Right atrium auricular region (tissue), 2 donors: Measurements from ENCODE around the gene BAG3. TPM values are rescaled to one million over a fixed set of nuclear protein-coding genes. Genes with fewer than 3 reads are reported as not detected.

ENCODE experiments used
- DNase-seq: peaks from one replicate; pipeline ENCODE4 v3.0.0-alpha.2; 2019; ENCODE audit warnings: low spot score
- H3K27ac ChIP-seq, 2 donors: fragments of 200-600 bp; sonication (generic); 1 replicate in 1 of 2; 2 replicates in 1 of 2; pipeline ENCODE4 v1.5.1; 2016 to 2019
- H3K27me3 ChIP-seq, 2 donors: fragments of 200-600 bp; sonication (generic); one replicate each; pipeline versions ENCODE4 v1.5.1 to v1.6.0; 2017 to 2019
- H3K36me3 ChIP-seq: fragments of 200-600 bp; sonication (generic); one replicate; pipeline ENCODE4 v1.5.1; 2016
- H3K4me1 ChIP-seq, 2 donors: fragments of 200-600 bp; sonication (generic); one replicate each; pipeline versions ENCODE4 v1.5.1 to v1.6.0; 2017 to 2019
- H3K4me3 ChIP-seq, 2 donors: fragments of 200-600 bp; sonication (generic); 1 replicate in 1 of 2; 2 replicates in 1 of 2; pipeline ENCODE4 v1.5.1; 2017 to 2019; ENCODE audit warnings: mild to moderate bottlenecking in 1 of 2, moderate library complexity in 1 of 2
- H3K9me3 ChIP-seq, 2 donors: fragments of 200-600 bp; sonication (generic); one replicate each; pipeline ENCODE4 v1.5.1; 2019
- total RNA-seq, 2 donors: library from RNA; depleted of rRNA; stranded (reverse); fragments of >200 nt; gene quantifications; one replicate each; pipeline ENCODE4 v1.1.0, GENCODE V29; 2016
- TF ChIP-seq, protein P1 (sequence below), 2 donors: fragments of 200-600 bp; sonication (generic); IDR thresholded peaks; one replicate each; pipeline ENCODE4 v1.5.1; 2019; ENCODE audit warnings: antibody characterized with exemption in 2 of 2

The BAG3 gene
- total RNA-seq, 2 donors from 2014 or later, result 126 to 152 TPM

- Histone ChIP-seq H3K4me3 (no peak overlapping the region), H3K27me3 (no peaks in the 10 kb centered on the region), H3K36me3 (no peaks in the 10 kb centered on the region), H3K9me3 (no peaks in the 10 kb centered on the region), H3K27ac (no peak overlapping the region), H3K4me1 (peaks cover 0 to 27% of the 10 kb centered on the region in 2 donors)
- TF ChIP-seq, protein P1, sequence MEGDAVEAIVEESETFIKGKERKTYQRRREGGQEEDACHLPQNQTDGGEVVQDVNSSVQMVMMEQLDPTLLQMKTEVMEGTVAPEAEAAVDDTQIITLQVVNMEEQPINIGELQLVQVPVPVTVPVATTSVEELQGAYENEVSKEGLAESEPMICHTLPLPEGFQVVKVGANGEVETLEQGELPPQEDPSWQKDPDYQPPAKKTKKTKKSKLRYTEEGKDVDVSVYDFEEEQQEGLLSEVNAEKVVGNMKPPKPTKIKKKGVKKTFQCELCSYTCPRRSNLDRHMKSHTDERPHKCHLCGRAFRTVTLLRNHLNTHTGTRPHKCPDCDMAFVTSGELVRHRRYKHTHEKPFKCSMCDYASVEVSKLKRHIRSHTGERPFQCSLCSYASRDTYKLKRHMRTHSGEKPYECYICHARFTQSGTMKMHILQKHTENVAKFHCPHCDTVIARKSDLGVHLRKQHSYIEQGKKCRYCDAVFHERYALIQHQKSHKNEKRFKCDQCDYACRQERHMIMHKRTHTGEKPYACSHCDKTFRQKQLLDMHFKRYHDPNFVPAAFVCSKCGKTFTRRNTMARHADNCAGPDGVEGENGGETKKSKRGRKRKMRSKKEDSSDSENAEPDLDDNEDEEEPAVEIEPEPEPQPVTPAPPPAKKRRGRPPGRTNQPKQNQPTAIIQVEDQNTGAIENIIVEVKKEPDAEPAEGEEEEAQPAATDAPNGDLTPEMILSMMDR (IDR thresholded peaks at IDR 0.05), result no peak
- DNase-seq, result no peak
Measured at GRCh38 chr10:119723161-119723560, 72.0 kb downstream of the BAG3 start.

- DNase-seq, result no peak
- Histone ChIP-seq H3K4me1 (peaks cover 0 to 27% of the 10 kb centered on the region in 2 donors), H3K27me3 (no peaks in the 10 kb centered on the region), H3K36me3 (no peaks in the 10 kb centered on the region), H3K4me3 (no peak overlapping the region), H3K9me3 (no peaks in the 10 kb centered on the region), H3K27ac (no peak overlapping the region)
- TF ChIP-seq, protein P1 (IDR thresholded peaks at IDR 0.05), result no peak
Measured at GRCh38 chr10:119723624-119724023, 72.4 kb downstream of the BAG3 start.

GRCh38 chr10:119724593-119725516 lies 73.7 kb downstream of the BAG3 start:
- H3K9me3 ChIP-seq, result no peaks in the 10 kb centered on the region
- H3K4me1 ChIP-seq, result peaks cover 0 to 27% of the 10 kb centered on the region in 2 donors
- no peaks in the 10 kb centered on the region for H3K27me3 ChIP-seq
- peak overlapping the region; percentile 94 to 97 for H3K27ac ChIP-seq
- H3K36me3 ChIP-seq, result no peaks in the 10 kb centered on the region
- TF ChIP-seq, protein P1 (IDR thresholded peaks at IDR 0.05), result no peak
- H3K4me3 ChIP-seq, result peak overlapping the region; percentile 73 to 91
- DNase-seq, result no peak

- TF ChIP-seq, protein P1 (IDR thresholded peaks at IDR 0.05), result no peak
- peaks cover 0 to 27% of the 10 kb centered on the region in 2 donors for H3K4me1 ChIP-seq
- H3K27me3 ChIP-seq, result no peaks in the 10 kb centered on the region
- H3K36me3 ChIP-seq, result no peaks in the 10 kb centered on the region
- no peaks in the 10 kb centered on the region for H3K9me3 ChIP-seq
- peak overlapping the region; percentile 94 to 97 for H3K27ac ChIP-seq
- peak overlapping the region; percentile 73 to 91 for H3K4me3 ChIP-seq
- no peak for DNase-seq
Measured at GRCh38 chr10:119725517-119725827, 74.3 kb downstream of the BAG3 start.

DNA sequence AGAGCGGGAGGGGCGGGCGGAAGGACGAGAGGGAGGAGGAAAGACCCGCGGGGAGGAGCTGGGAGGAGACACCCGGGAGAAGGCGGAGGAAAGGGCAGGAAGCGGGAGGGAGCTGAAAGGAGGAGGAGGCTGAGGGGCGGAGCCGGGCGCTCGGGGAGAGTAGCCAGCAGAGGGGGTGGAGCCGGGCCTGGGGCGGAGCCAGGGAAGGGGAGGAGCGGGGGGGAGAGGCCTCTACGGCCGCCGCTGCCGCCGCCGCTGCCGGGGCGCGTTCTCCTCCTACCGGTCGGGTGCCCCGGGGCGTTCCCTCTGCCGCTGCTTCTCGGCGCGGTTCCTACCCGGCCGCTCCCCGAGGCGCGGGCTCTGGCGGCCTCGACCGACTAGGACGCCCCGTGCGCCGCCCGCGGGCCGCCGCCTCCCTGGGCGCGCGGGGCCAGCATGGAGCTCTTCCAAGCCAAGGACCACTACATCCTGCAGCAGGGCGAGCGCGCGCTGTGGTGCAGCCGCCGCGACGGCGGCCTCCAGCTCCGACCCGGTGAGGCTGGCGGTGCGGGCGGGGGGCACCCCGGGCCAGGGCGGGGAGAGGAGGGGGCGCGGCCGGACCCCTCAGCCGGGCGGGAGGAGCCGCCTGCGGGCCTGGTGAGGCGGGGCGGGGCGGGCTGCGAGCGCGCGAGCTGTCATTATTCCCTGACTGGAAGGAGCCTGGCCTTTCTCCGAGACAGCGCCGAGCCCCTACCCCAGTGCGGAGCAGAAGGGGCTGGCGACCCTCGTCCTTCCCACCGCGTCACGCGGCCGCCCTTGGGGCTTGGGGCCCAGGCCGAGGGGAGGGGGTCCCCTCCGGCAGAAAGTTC lies 74.9 kb downstream of the BAG3 start, which contains the start of gene INPP5F:
TSS of gene INPP5F (plus strand) at position 223 of the 848 bp plus-strand sequence. CDS start at position 436, 213 bp downstream.
- TF ChIP-seq, protein P1 (IDR thresholded peaks at IDR 0.05), result peak; percentile 11 to 48
- H3K4me1 ChIP-seq, result peaks cover 0 to 27% of the 10 kb centered on the region in 2 donors
- no peaks in the 10 kb centered on the region for H3K9me3 ChIP-seq
- peak; percentile 97 for DNase-seq
- H3K4me3 ChIP-seq, result peak within 1 kb of the TSS; percentile 73 to 91
- no peaks in the 10 kb centered on the region for H3K36me3 ChIP-seq
- H3K27ac ChIP-seq, result peak within 1 kb of the TSS; percentile 94 to 97
- H3K27me3 ChIP-seq, result no peaks in the 10 kb centered on the region
